Tibial artery (tissue), 4 donors: ENCODE data around the gene TMCO4.
A peak's percentile ranks its signal among the peaks of the same experiment; 100 is the strongest.

Experiments used
- DNase-seq, 2 donors: peaks; one replicate each; pipeline ENCODE4 v3.0.0-alpha.2; 2019
- H3K27ac ChIP-seq, 2 donors: fragments of 200-600 bp; sonication (generic) in 1 of 2; 1 replicate in 1 of 2; 2 replicates in 1 of 2; pipeline ENCODE4 v1.5.1; 2018 to 2019; ENCODE audit warnings: mild to moderate bottlenecking in 1 of 2
- H3K27me3 ChIP-seq, 2 donors: fragments of 200-600 bp; sonication (generic) in 1 of 2; one replicate each; pipeline versions ENCODE4 v1.5.1 to v1.6.0; 2016 to 2019
- H3K36me3 ChIP-seq, 3 donors: fragments of 200-600 bp; sonication (generic) in 2 of 3; one replicate each; pipeline ENCODE4 v1.5.1; 2016 to 2019; ENCODE audit warnings: mild to moderate bottlenecking in 2 of 3
- H3K4me1 ChIP-seq, 4 donors: fragments of 200-600 bp; sonication (generic) in 2 of 4; 1 replicate in 3 of 4; 2 replicates in 1 of 4; pipeline ENCODE4 v1.5.1; 2016 to 2019
- H3K4me3 ChIP-seq, 2 donors: fragments of 200-600 bp; sonication (generic) in 1 of 2; 1 replicate in 1 of 2; 2 replicates in 1 of 2; pipeline ENCODE4 v1.5.1; 2018 to 2019; ENCODE audit warnings: mild to moderate bottlenecking in 2 of 2
- H3K9me3 ChIP-seq, 3 donors: fragments of 200-600 bp; sonication (generic) in 1 of 3; one replicate each; pipeline ENCODE4 v1.5.1; 2016 to 2019
- intact Hi-C: fragments of 100-400 bp; cut with DNase I; formaldehyde crosslinking; loops from one replicate; pipeline ENCODE4 v1.15.0; 2023; ENCODE audit warnings: low total_unique reads
- TF ChIP-seq, protein P1 (sequence below), 2 experiments: fragments of 200-600 bp in 1 of 2; fragments of 450-650 bp in 1 of 2; IDR thresholded peaks; one replicate each; pipeline ENCODE4 v1.5.1; 2017 to 2019; ENCODE audit warnings: antibody characterized with exemption in 2 of 2, mild to moderate bottlenecking in 1 of 2, moderate library complexity in 1 of 2

Gene TMCO4

DNA sequence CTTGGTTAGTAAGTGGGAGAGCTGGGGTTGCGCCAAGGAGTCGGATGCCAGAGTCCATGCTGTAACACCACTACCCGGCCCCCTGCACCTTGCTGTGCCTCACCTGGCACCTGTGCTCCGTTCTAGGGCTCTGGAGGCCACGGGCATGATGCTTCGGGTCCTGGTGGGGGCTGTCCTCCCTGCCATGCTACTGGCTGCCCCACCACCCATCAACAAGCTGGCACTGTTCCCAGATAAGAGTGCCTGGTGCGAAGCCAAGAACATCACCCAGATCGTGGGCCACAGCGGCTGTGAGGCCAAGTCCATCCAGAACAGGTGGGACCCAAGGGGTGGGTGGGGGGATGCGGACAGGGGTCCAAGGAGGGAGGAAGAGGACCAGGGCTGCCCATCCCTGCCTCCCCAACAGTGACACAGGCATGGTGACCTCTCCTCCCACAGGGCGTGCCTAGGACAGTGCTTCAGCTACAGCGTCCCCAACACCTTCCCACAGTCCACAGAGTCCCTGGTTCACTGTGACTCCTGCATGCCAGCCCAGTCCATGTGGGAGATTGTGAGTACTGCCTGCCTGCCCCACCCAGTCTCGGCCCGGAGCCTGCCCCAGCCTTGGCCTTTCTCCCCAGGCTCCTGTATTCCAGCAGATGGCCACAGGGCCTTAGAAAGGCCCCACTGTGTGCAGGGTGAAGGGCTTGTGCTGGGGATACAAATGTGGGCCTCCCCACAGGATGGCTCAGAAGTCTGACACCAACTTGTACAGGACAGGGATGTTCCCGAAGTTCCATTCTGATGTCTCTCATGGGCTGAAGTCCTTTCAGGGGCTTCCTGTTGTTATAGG, 144.6 kb downstream of the TMCO4 start:
- H3K27me3 ChIP-seq: no peaks in the 10 kb centered on the region
- no peak overlapping the region for H3K4me3 ChIP-seq
- H3K27ac ChIP-seq: no peak overlapping the region
- TF ChIP-seq, protein P1, sequence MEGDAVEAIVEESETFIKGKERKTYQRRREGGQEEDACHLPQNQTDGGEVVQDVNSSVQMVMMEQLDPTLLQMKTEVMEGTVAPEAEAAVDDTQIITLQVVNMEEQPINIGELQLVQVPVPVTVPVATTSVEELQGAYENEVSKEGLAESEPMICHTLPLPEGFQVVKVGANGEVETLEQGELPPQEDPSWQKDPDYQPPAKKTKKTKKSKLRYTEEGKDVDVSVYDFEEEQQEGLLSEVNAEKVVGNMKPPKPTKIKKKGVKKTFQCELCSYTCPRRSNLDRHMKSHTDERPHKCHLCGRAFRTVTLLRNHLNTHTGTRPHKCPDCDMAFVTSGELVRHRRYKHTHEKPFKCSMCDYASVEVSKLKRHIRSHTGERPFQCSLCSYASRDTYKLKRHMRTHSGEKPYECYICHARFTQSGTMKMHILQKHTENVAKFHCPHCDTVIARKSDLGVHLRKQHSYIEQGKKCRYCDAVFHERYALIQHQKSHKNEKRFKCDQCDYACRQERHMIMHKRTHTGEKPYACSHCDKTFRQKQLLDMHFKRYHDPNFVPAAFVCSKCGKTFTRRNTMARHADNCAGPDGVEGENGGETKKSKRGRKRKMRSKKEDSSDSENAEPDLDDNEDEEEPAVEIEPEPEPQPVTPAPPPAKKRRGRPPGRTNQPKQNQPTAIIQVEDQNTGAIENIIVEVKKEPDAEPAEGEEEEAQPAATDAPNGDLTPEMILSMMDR (IDR thresholded peaks at IDR 0.05): no peak
- no peak for DNase-seq
- H3K4me1 ChIP-seq: peaks cover 0 to 45% (median 28%) of the 10 kb centered on the region in 4 donors
- H3K36me3 ChIP-seq: peaks cover 0 to 43% (median 38%) of the 10 kb centered on the region in 3 donors
- no peaks in the 10 kb centered on the region for H3K9me3 ChIP-seq
- intact Hi-C loops: loop anchor here (5.0 kb wide), 1 partner anchor 263 kb away; no protein-coding TSS in a partner anchor

DNA sequence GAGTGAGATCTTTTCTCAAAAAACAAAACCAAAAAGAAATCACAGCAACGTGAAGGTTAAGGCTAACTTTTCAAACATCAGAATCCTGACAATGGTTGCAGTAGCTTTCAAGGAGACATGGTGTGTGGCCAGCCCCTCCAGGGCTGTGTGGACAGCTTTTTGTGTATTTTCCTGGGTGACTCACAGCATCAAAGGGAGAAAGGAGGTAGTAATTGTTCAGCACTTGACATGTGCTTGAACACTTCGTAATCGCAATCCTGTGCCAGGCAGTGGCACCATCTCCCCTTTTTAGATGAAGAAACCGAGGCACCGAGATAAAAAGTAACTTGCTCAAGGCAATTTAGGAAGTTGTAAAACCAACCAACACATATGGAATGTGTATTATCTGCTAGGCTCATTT, 145.3 kb downstream of the TMCO4 start:
- DNase-seq: no peak
- H3K27me3 ChIP-seq: no peaks in the 10 kb centered on the region
- no peaks in the 10 kb centered on the region for H3K9me3 ChIP-seq
- intact Hi-C loops: loop anchor here (5.0 kb wide), 1 partner anchor 262 kb away; no protein-coding TSS in a partner anchor
- TF ChIP-seq, protein P1 (IDR thresholded peaks at IDR 0.05): no peak
- H3K4me1 ChIP-seq: peaks cover 0 to 44% (median 28%) of the 10 kb centered on the region in 4 donors
- H3K4me3 ChIP-seq: no peak overlapping the region
- no peak overlapping the region for H3K27ac ChIP-seq
- H3K36me3 ChIP-seq: peaks cover 0 to 43% (median 38%) of the 10 kb centered on the region in 3 donors

DNA sequence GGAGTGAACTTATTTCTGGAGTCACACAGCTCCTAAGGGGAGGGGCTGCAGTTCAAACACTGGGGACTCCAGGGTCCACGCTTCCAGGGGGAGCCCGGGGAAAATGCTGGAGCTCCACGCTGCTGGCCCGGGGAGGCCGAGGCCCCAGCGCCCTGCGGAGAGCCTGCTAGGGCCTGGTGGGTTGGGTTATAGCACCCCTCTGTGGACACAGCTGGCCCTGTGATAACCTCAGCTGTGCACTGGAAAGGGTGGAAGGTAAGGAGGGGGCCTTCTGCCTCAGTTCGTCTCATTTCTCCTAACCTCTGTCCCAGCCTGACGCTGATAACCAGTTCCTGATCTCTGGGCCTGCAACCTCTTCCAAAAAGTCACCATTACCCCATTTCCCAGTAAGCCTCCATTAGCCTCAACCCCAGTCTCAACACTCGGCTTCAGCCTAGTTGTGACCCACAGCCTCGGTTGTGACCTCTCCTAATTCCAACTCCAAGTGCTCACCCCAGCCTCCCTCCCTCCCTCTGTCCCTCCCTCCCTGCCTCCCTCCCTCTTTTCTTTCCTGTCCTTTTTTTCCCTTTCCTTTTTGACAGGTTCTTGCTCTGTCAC, 148.5 kb downstream of the TMCO4 start:
- no peaks in the 10 kb centered on the region for H3K9me3 ChIP-seq
- H3K27ac ChIP-seq: peak overlapping the region; percentile 53 to 66
- H3K4me1 ChIP-seq: peaks cover 0 to 72% (median 49%) of the 10 kb centered on the region in 4 donors
- DNase-seq: peak in 1 of 2 donors; percentile 80
- H3K36me3 ChIP-seq: peaks cover 0 to 16% (median 13%) of the 10 kb centered on the region in 3 donors
- intact Hi-C loops: loop anchor here (5.0 kb wide), 1 partner anchor 259 kb away; no protein-coding TSS in a partner anchor
- H3K27me3 ChIP-seq: no peaks in the 10 kb centered on the region
- no peak overlapping the region for H3K4me3 ChIP-seq
- TF ChIP-seq, protein P1 (IDR thresholded peaks at IDR 0.05): peak; percentile 74 to 79

DNA sequence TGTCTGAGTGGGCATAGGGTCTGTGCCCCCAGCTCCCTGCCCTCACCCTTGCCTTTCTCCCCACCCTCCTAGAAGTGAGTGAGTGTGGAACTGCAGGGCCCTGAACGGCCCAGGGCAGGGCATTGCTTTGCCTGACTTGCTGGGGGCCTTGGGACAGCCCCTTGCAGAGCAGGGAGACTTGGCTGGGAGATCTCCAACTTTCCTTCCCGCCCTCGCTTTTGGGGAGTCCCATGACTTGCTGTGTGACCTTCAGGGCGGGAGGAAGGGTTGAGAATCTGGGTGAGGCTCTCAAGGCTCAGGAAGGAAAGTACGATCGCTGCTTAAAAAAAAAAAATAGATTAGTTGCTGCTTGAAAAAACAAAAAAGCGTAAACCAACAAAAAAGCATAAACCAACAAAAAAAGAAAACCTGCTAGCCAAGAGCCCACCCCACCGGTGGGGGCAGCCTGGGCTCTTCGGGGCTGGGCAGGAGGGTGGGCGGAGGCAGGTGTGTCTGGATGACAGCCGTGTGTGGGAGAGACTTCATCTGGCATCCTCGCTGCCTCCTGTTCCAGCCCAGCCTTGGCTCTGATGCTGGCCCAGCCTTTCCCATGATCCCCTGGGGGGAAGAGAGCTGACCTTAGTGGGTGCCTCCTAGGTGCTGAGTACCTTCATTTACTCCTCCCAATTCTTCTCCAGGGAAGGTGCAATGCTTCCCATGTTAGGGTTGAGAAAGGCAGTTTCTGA, 149.1 kb downstream of the TMCO4 start:
- intact Hi-C loops: loop anchor here (5.0 kb wide), 1 partner anchor 258 kb away; no protein-coding TSS in a partner anchor
- no peak for DNase-seq
- no peak overlapping the region for H3K4me3 ChIP-seq

DNA sequence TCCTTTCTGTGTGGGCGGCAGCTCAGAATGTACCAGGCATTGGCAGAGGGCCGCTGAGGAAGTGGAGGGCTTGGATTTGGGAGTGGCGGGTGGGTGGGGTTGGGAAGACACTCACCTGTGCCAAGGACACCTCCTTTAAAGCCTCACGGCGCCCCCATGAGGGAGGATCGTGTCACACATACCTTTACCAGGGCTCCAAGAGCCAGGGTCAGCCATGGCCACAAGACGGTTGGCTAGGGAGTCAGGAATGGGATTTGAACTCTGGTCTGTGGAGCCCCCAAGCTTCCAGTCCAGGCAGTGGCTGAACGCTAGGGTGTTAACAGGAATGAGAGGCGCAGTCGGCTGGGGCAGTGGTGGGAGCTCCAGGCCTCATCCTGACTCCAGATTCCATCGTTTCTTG, 151.0 kb downstream of the TMCO4 start:
- Histone ChIP-seq H3K9me3 (no peaks in the 10 kb centered on the region), H3K36me3 (no peaks in the 10 kb centered on the region), H3K27me3 (no peaks in the 10 kb centered on the region), H3K27ac (peak overlapping the region; percentile 48 to 89), H3K4me1 (peaks cover 0 to 72% (median 58%) of the 10 kb centered on the region in 4 donors), H3K4me3 (no peak overlapping the region)
- intact Hi-C loops: loop anchor here (5.0 kb wide), 2 partner anchors 51 to 161 kb away; partner anchors contain the start of gene CAPZB
- DNase-seq: no peak
- TF ChIP-seq, protein P1 (IDR thresholded peaks at IDR 0.05): no peak

More for the DNA sequence above, 149.1 kb downstream of the TMCO4 start:
- Histone ChIP-seq H3K36me3 (peaks cover 0 to 10% (median 9%) of the 10 kb centered on the region in 3 donors), H3K27ac (peak overlapping the region; percentile 53 to 66), H3K4me1 (peaks cover 0 to 78% (median 56%) of the 10 kb centered on the region in 4 donors), H3K9me3 (no peaks in the 10 kb centered on the region), H3K27me3 (no peaks in the 10 kb centered on the region)
- TF ChIP-seq, protein P1 (IDR thresholded peaks at IDR 0.05): no peak
